ENCODE measurements around the gene FLYWCH1. TPM values are rescaled to one million over a fixed set of nuclear protein-coding genes. Genes with fewer than 3 reads are reported as not detected.

The FLYWCH1 gene
- total and polyA plus RNA-seq, 2 donors (not counting 3 experiments of a cell fraction or from before 2014, with no cell fraction given) = 32.0 to 51.2 TPM

DNA sequence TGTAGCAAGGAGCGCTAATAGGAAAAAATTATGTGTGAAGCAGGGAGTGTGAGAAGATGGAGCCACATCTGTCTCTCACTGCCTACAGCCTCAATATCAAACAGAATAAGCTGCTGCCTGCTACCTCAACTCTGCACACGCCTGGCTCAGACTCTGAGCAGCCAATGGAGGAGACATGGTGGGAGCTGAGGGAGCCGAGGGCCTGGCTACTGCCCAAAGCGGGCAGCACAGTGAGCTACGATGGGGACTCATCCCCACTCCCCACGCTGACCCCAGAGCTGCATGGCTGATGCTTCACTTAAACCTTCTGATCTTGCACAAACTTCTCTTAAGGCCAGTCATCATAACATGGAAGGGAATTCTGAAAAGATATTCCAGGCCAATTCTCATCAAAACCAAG, 39.8 kb upstream of the FLYWCH1 start:
- H3K27ac ChIP-seq (ENCODE audit: insufficient read depth, low read depth, low read length) = no peak overlapping the region
- no peak overlapping the region for H3K4me3 ChIP-seq (replicated peaks in 1 of 3; ENCODE audit: insufficient read depth in 1 of 3, low read depth in 1 of 3, low read length in 3 of 3)
- peaks cover 5% of the 10 kb centered on the region for H3K4me1 ChIP-seq (ENCODE audit: control insufficient read depth, extremely low read depth, insufficient read depth, low read length)
- H3K9me3 ChIP-seq (replicated peaks; ENCODE audit: control insufficient read depth, insufficient read depth, low read length) = no peaks in the 10 kb centered on the region
- H3K9ac ChIP-seq (replicated peaks; ENCODE audit: extremely low read depth, insufficient read depth, low read length) = no peak overlapping the region
- TF ChIP-seq POLR2AphosphoS5 (IDR thresholded peaks at IDR 0.05; ENCODE audit: insufficient read depth, low read depth, low read length) = no peak
- TF ChIP-seq GATA2 (IDR thresholded peaks at IDR 0.05; ENCODE audit: insufficient read depth, insufficient read length, low read depth, low read length) = no peak
- no peak for TF ChIP-seq MYC (IDR thresholded peaks at IDR 0.05; ENCODE audit: low read depth, low read length)
- no peak for TF ChIP-seq POLR2A (IDR thresholded peaks at IDR 0.05; ENCODE audit: low read depth, low read length)
- no peak for TF ChIP-seq JUN (IDR thresholded peaks at IDR 0.05; ENCODE audit: borderline replicate concordance, insufficient read depth, insufficient read length, low read depth)
- TF ChIP-seq EZH2 (IDR thresholded peaks at IDR 0.05; ENCODE audit: borderline replicate concordance, low read depth, low read length, severe bottlenecking) = no peak
- peaks cover 0 to 2% of the 10 kb centered on the region in 2 experiments for H3K27me3 ChIP-seq (ENCODE audit: control insufficient read depth in 2 of 2, insufficient read depth in 2 of 2, low read length in 2 of 2)
- CTCF ChIA-PET = interaction anchor here (1.3 to 13.6 kb wide), 5 partner anchors 11 to 55 kb away, joined by 3 to 372 read pairs (median 12); partner anchors contain the start of gene FLYWCH2
- no peaks in the 10 kb centered on the region for H3K36me3 ChIP-seq (ENCODE audit: control insufficient read depth in 2 of 2, extremely low read depth in 1 of 2, insufficient read depth in 2 of 2, low read length in 2 of 2)
- intact Hi-C loops (cut with micrococcal nuclease) = no loop called here
- dilution Hi-C loops (cut with MboI; ENCODE audit: extremely low pct_ligation_motif_present, low sequenced_read_pairs) = no loop called here
- no peak overlapping the region for H2AFZ ChIP-seq (ENCODE audit: low read depth, low read length)
- DNase-seq (ENCODE audit: low read depth, low spot score) (no peak), FAIRE-seq (no peak)
- no peaks in the 10 kb centered on the region for H3K79me2 ChIP-seq (ENCODE audit: control insufficient read depth, insufficient read depth, low read length)
- no peaks in the 10 kb centered on the region for H3K9me1 ChIP-seq (replicated peaks; ENCODE audit: control insufficient read depth, extremely low read depth, insufficient read depth, low read length)
- no peak overlapping the region for H3K4me2 ChIP-seq (ENCODE audit: insufficient read depth, low read length)
- POLR2A ChIA-PET = no interaction called here
- BruUV-seq (replicated peaks) = no TSS peak
- H4K20me1 ChIP-seq (replicated peaks; ENCODE audit: control insufficient read depth, extremely low read depth, insufficient read depth, low read length) = no peaks in the 10 kb centered on the region

GRCh38 chr16:2874032-2874911, 37.5 kb upstream of the FLYWCH1 start:
- Histone ChIP-seq H3K4me2 (ENCODE audit: insufficient read depth, low read length) (no peak overlapping the region), H3K4me1 (ENCODE audit: control insufficient read depth, extremely low read depth, insufficient read depth, low read length) (no peaks in the 10 kb centered on the region), H3K27ac (ENCODE audit: insufficient read depth, low read depth, low read length) (no peak overlapping the region), H3K79me2 (ENCODE audit: control insufficient read depth, insufficient read depth, low read length) (no peaks in the 10 kb centered on the region), H2AFZ (ENCODE audit: low read depth, low read length) (no peak overlapping the region), H4K20me1 (replicated peaks; ENCODE audit: control insufficient read depth, extremely low read depth, insufficient read depth, low read length) (no peaks in the 10 kb centered on the region), H3K36me3 (ENCODE audit: control insufficient read depth in 2 of 2, extremely low read depth in 1 of 2, insufficient read depth in 2 of 2, low read length in 2 of 2) (no peaks in the 10 kb centered on the region), H3K4me3 (replicated peaks in 1 of 3; ENCODE audit: insufficient read depth in 1 of 3, low read depth in 1 of 3, low read length in 3 of 3) (no peak overlapping the region), H3K27me3 (ENCODE audit: control insufficient read depth in 2 of 2, insufficient read depth in 2 of 2, low read length in 2 of 2) (peaks cover 0 to 2% of the 10 kb centered on the region in 2 experiments), H3K9ac (replicated peaks; ENCODE audit: extremely low read depth, insufficient read depth, low read length) (no peak overlapping the region), H3K9me1 (replicated peaks; ENCODE audit: control insufficient read depth, extremely low read depth, insufficient read depth, low read length) (no peaks in the 10 kb centered on the region), H3K9me3 (replicated peaks; ENCODE audit: control insufficient read depth, insufficient read depth, low read length) (no peaks in the 10 kb centered on the region)
- BruUV-seq (replicated peaks) = no TSS peak
- no peak for FAIRE-seq
- no peak for TF ChIP-seq EZH2 (IDR thresholded peaks at IDR 0.05; ENCODE audit: borderline replicate concordance, low read depth, low read length, severe bottlenecking)
- TF ChIP-seq GATA2 (IDR thresholded peaks at IDR 0.05; ENCODE audit: insufficient read depth, insufficient read length, low read depth, low read length) = no peak
- TF ChIP-seq MAX (IDR thresholded peaks at IDR 0.05; ENCODE audit: insufficient read depth, insufficient read length) = no peak
- TF ChIP-seq FOS (IDR thresholded peaks at IDR 0.05; ENCODE audit: borderline replicate concordance, insufficient read depth, low read length) = no peak
- TF ChIP-seq, protein P1, sequence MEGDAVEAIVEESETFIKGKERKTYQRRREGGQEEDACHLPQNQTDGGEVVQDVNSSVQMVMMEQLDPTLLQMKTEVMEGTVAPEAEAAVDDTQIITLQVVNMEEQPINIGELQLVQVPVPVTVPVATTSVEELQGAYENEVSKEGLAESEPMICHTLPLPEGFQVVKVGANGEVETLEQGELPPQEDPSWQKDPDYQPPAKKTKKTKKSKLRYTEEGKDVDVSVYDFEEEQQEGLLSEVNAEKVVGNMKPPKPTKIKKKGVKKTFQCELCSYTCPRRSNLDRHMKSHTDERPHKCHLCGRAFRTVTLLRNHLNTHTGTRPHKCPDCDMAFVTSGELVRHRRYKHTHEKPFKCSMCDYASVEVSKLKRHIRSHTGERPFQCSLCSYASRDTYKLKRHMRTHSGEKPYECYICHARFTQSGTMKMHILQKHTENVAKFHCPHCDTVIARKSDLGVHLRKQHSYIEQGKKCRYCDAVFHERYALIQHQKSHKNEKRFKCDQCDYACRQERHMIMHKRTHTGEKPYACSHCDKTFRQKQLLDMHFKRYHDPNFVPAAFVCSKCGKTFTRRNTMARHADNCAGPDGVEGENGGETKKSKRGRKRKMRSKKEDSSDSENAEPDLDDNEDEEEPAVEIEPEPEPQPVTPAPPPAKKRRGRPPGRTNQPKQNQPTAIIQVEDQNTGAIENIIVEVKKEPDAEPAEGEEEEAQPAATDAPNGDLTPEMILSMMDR (IDR thresholded peaks at IDR 0.05; ENCODE audit: extremely low read depth in 1 of 2, insufficient read depth in 1 of 2, low read depth in 1 of 2, low read length in 2 of 2) = no peak
- CTCF ChIA-PET = interaction anchor here (0.6 to 13.6 kb wide), 11 partner anchors 9 to 81 kb away, joined by 3 to 372 read pairs (median 6); no protein-coding TSS in a partner anchor
- dilution Hi-C loops (cut with MboI; ENCODE audit: extremely low pct_ligation_motif_present, low sequenced_read_pairs) (no loop called here), intact Hi-C loops (cut with micrococcal nuclease) (loop anchor here (2.0 kb wide), 1 partner anchor 31 kb away; no protein-coding TSS in a partner anchor)
- POLR2A ChIA-PET = no interaction called here
- DNase-seq (ENCODE audit: low read depth, low spot score) = no peak

Data from endothelial cell of umbilical vein (primary cell).